ENCODE results near the gene SCLT1. TPM values are rescaled to one million over a fixed set of nuclear protein-coding genes. Genes with fewer than 3 reads are reported as not detected.
A peak's percentile ranks its signal among the peaks of the same experiment; 100 is the strongest.

SCLT1 gene
- polyA plus RNA-seq, 3 donors, result 14.8 to 20.1 (median 17.9) TPM

DNA sequence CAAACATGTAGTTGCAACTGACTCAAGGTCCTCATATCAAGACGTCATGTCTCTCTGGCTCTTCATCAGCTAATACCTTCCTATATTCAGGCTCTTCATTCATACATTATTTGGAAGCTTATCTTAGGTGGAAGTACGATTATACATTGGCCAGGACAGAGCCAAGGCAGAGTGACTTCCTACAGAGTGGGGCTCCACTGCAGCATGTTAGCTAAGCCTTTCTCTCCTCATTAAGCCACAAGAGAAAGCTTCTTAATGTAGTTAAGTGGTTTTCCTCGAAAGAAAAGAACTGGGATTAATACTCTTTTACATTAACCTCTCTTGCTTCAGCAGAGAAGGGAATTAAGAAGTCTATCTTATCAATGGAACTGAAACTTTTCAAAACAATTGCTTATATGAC lies 17.6 kb upstream of the SCLT1 start:
- TF ChIP-seq CTCF (IDR thresholded peaks at IDR 0.05), result no peak
- no CpG with 5 or more reads among the region's 3 CpGs for WGBS (ENCODE audit: insufficient coverage)
- no peak overlapping the region for H3K27ac Mint-ChIP-seq
- peaks cover 39 to 41% of the 10 kb centered on the region in 2 donors for H3K36me3 Mint-ChIP-seq
- no peak overlapping the region for H3K4me2 ChIP-seq (replicated peaks; ENCODE audit: extremely low read depth, low read length, poor library complexity, severe bottlenecking)
- intact Hi-C loops (cut with micrococcal nuclease), result no loop called here
- no peaks in the 10 kb centered on the region for H3K27me3 ChIP-seq (ENCODE audit: control insufficient read depth in 2 of 2, insufficient read depth in 2 of 2, low read length in 2 of 2)
- no peaks in the 10 kb centered on the region for H3K9me3 ChIP-seq (replicated peaks in 1 of 2; ENCODE audit: control insufficient read depth in 1 of 2, insufficient read depth in 1 of 2, low read length in 2 of 2)
- H3K27ac ChIP-seq (ENCODE audit: low read depth in 1 of 2, low read length in 2 of 2), result no peak overlapping the region
- H3K9ac ChIP-seq (ENCODE audit: insufficient read depth, low read length, poor library complexity, severe bottlenecking), result no peak overlapping the region
- no peaks in the 10 kb centered on the region for H3K4me1 Mint-ChIP-seq
- H3K4me1 ChIP-seq (ENCODE audit: control insufficient read depth in 1 of 2, insufficient read depth in 2 of 2, low read length in 2 of 2), result no peaks in the 10 kb centered on the region
- H3K36me3 ChIP-seq (replicated peaks in 1 of 2; ENCODE audit: control insufficient read depth in 1 of 2, insufficient read depth in 2 of 2, low read length in 2 of 2), result peaks cover 24 to 62% of the 10 kb centered on the region in 2 donors
- no peaks in the 10 kb centered on the region for H4K20me1 ChIP-seq (ENCODE audit: insufficient read depth, low read length)
- H3K79me2 ChIP-seq (ENCODE audit: insufficient read depth, low read length), result no peaks in the 10 kb centered on the region
- no peak overlapping the region for H2AFZ ChIP-seq (ENCODE audit: insufficient read depth, low read depth, low read length, poor library complexity, severe bottlenecking)
- H3K4me3 Mint-ChIP-seq, result no peak overlapping the region
- no peak for DNase-seq
- H3K9me3 Mint-ChIP-seq, result no peaks in the 10 kb centered on the region
- H3K4me3 ChIP-seq (replicated peaks in 1 of 3; ENCODE audit: low read depth in 2 of 3, low read length in 3 of 3), result no peak overlapping the region
- no peaks in the 10 kb centered on the region for H3K27me3 Mint-ChIP-seq (ENCODE audit: low read depth in 3 of 3)

GRCh38 chr4:129109965-129110824 lies 16.9 kb upstream of the SCLT1 start:
- intact Hi-C loops (cut with micrococcal nuclease), result no loop called here
- H3K79me2 ChIP-seq (ENCODE audit: insufficient read depth, low read length), result no peaks in the 10 kb centered on the region
- H3K9me3 ChIP-seq (replicated peaks in 1 of 2; ENCODE audit: control insufficient read depth in 1 of 2, insufficient read depth in 1 of 2, low read length in 2 of 2), result no peaks in the 10 kb centered on the region
- no peaks in the 10 kb centered on the region for H3K4me1 ChIP-seq (ENCODE audit: control insufficient read depth in 1 of 2, insufficient read depth in 2 of 2, low read length in 2 of 2)
- Mint-ChIP-seq H3K4me3 (no peak overlapping the region), H3K36me3 (peaks cover 39 to 40% of the 10 kb centered on the region in 2 donors), H3K27me3 (ENCODE audit: low read depth in 3 of 3) (no peaks in the 10 kb centered on the region), H3K9me3 (no peaks in the 10 kb centered on the region), H3K27ac (peak overlapping the region in 1 of 7 donors; percentile 4), H3K4me1 (no peaks in the 10 kb centered on the region)
- DNase-seq, result no peak
- no peak overlapping the region for H3K4me3 ChIP-seq (replicated peaks in 1 of 3; ENCODE audit: low read depth in 2 of 3, low read length in 3 of 3)
- no peaks in the 10 kb centered on the region for H3K27me3 ChIP-seq (ENCODE audit: control insufficient read depth in 2 of 2, insufficient read depth in 2 of 2, low read length in 2 of 2)
- no peak overlapping the region for H3K4me2 ChIP-seq (replicated peaks; ENCODE audit: extremely low read depth, low read length, poor library complexity, severe bottlenecking)
- H2AFZ ChIP-seq (ENCODE audit: insufficient read depth, low read depth, low read length, poor library complexity, severe bottlenecking), result no peak overlapping the region
- no peak overlapping the region for H3K27ac ChIP-seq (ENCODE audit: low read depth in 1 of 2, low read length in 2 of 2)
- no peak overlapping the region for H3K9ac ChIP-seq (ENCODE audit: insufficient read depth, low read length, poor library complexity, severe bottlenecking)
- TF ChIP-seq CTCF (IDR thresholded peaks at IDR 0.05), result no peak
- H4K20me1 ChIP-seq (ENCODE audit: insufficient read depth, low read length), result no peaks in the 10 kb centered on the region
- peaks cover 24 to 62% of the 10 kb centered on the region in 2 donors for H3K36me3 ChIP-seq (replicated peaks in 1 of 2; ENCODE audit: control insufficient read depth in 1 of 2, insufficient read depth in 2 of 2, low read length in 2 of 2)
- WGBS (ENCODE audit: insufficient coverage), result 100% methylated on average over 1 of the region's 3 CpGs
